A204.1 (cell line): ENCODE measurements around the gene PGLYRP3.

Source experiments
- FAIRE-seq: peaks from 2 replicates; lab custom pipeline; 2012; peaks lifted over from hg19 to GRCh38; lab: Jason Lieb, UNC

Gene PGLYRP3

GRCh38 chr1:153312570-153313186 is at the start of gene PGLYRP3:
Gene PGLYRP3, minus strand, starts transcription at chr1:153312952. Its CDS starts 2,287 bp downstream, at chr1:153310665.
- no peak for FAIRE-seq

GRCh38 chr1:153362187-153362775 is 49.5 kb upstream of the PGLYRP3 start:
- FAIRE-seq: no peak

GRCh38 chr1:153361480-153362109 is 48.8 kb upstream of the PGLYRP3 start:
- no peak for FAIRE-seq

GRCh38 chr1:153360592-153361479 is 48.1 kb upstream of the PGLYRP3 start:
- no peak for FAIRE-seq

GRCh38 chr1:153360190-153360589 is 47.4 kb upstream of the PGLYRP3 start:
- FAIRE-seq: no peak

- no peak for FAIRE-seq
Measured at GRCh38 chr1:153359241-153359640, 46.5 kb upstream of the PGLYRP3 start.

- FAIRE-seq: no peak
Measured at GRCh38 chr1:153358691-153358975, 45.9 kb upstream of the PGLYRP3 start.

- no peak for FAIRE-seq
Measured at GRCh38 chr1:153357853-153358690, 45.3 kb upstream of the PGLYRP3 start, which contains the start of gene S100A9. Gene S100A9, plus strand, starts transcription at chr1:153357854. Its CDS starts 430 bp downstream, at chr1:153358284.

GRCh38 chr1:153357076-153357852 is 44.5 kb upstream of the PGLYRP3 start:
- no peak for FAIRE-seq

GRCh38 chr1:153356392-153357075 is 43.8 kb upstream of the PGLYRP3 start:
- no peak for FAIRE-seq

- FAIRE-seq: no peak
Measured at GRCh38 chr1:153355445-153356071, 42.8 kb upstream of the PGLYRP3 start.

GRCh38 chr1:153354515-153355193 is 41.9 kb upstream of the PGLYRP3 start:
- FAIRE-seq: no peak

GRCh38 chr1:153353226-153353947 is 40.6 kb upstream of the PGLYRP3 start:
- no peak for FAIRE-seq

- peak; percentile 90 for FAIRE-seq
Measured at GRCh38 chr1:153352523-153352922, 39.8 kb upstream of the PGLYRP3 start.

- FAIRE-seq: no peak
Measured at GRCh38 chr1:153350321-153350957, 37.7 kb upstream of the PGLYRP3 start.

- no peak for FAIRE-seq
Measured at GRCh38 chr1:153349363-153350320, 36.9 kb upstream of the PGLYRP3 start.
